GM19328 (cell line): ENCODE measurements around the gene BCAR3.
"Not testable (repeated sequence)": the region's sequence is repeated elsewhere in the genome, so short reads cannot be mapped to it uniquely, and the experiment has no call there.

Experiments
- ATAC-seq: cut with Tn5 transposase; IDR thresholded peaks from one replicate; pipeline ENCODE4 v1.9.1; 2021; ENCODE audit warnings: mild to moderate bottlenecking, moderate library complexity; ENCODE audit not compliant: unreplicated experiment

BCAR3 gene

DNA sequence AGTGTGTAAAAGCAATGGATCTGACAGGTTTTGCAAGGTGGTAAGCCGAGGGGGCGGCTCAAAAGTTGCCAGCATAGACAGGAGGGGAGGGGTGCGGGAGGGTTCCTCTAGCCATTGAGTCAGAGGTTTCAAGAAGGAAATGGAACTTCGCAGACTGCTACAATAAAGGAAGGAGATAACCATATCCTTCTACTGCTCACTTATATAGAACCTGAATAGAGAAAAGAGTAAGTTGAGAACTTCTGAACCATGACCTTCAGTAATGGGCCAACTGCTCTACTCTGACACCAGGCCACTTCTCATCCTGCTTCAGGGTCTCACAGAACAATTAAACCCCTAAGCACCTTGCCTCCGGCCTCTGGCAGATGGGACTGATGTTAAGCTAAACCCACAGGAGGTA lies 26.3 kb upstream of the BCAR3 start:
- peak; percentile 54 for ATAC-seq

DNA sequence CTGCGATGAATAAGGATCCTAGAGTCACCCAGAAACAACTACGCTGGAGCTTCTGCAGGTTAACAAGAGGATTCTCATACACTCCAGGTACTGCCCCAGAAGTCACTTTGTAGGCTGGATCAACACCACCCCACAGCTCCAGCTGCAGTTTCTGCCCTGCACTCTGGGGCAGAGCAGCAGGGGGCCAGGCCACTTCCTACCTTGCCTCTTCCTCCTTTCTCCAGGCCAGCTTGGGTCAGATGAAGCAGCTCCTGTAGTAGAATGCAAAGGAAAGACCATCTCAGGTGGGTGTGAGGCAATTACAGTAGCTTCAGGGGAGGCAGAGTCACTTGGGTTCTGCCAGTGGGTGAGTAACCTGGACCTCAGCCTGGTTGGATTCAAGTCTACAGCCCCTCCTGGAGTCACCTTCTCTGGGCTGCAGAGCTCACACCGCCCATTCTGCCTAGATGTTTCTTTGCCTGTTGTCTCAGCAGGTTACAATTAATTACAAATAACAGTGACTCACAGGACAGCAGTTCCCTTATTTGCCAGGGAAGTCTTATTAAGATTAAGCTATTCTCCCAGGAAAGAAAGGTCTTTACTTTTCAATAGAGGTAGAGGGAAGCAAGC lies 24.4 kb upstream of the BCAR3 start:
- ATAC-seq: no peak

DNA sequence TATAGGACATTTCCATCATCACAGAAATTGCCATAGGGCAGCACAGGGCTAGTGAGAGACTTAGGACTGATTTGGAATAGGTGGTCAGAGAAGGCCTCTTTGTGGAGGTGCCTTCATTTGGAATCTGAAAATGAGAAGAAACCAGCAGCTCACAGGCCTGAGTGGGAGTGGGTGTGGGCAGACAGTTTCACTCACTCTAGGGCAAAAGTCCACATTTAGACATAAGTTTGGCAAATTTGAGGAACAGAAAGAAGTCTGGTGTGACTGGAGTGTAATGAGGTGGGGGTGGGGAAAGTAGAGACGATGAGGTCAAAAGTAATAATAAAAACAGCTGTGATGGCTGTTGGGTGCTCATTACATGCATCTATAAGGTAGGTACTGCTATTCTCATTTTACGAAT lies 22.4 kb upstream of the BCAR3 start:
- ATAC-seq: peak; percentile 51

DNA sequence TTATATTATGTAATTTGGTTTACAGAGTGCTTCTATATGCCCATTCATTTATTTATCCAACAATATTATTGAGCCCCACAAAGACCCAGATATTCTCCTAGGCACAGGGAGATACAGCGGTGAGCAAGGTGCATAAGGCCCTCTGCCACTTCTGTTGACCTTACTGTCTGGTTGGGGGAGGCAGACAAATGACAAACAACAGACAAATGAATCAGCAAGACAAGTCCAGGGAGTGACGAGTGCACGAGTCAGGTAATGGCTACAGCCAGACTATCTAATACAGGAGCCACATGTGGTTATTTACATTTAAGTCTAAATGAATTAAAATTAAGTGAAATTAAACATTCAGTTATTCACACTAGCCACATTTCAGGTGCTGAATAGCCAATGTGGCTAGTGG lies 22.0 kb upstream of the BCAR3 start:
- peak; percentile 5 for ATAC-seq

DNA sequence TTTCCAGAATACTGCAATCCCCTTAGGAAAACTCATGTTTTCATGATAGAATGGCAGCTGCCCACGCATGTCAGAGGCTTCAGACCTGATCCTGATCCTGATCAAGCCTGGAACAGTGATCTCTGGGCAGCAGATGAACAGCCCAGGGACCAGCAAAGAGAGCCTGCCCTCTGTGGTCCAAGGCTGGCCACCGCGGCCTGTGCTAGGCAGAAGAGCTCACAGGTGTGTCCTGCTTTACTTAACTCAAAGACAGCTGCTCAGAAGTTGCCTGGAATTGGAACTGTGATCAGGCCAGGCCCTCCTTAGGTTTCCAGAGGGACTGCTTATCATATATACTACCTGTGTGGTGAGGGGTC lies 21.2 kb upstream of the BCAR3 start:
- no peak for ATAC-seq

DNA sequence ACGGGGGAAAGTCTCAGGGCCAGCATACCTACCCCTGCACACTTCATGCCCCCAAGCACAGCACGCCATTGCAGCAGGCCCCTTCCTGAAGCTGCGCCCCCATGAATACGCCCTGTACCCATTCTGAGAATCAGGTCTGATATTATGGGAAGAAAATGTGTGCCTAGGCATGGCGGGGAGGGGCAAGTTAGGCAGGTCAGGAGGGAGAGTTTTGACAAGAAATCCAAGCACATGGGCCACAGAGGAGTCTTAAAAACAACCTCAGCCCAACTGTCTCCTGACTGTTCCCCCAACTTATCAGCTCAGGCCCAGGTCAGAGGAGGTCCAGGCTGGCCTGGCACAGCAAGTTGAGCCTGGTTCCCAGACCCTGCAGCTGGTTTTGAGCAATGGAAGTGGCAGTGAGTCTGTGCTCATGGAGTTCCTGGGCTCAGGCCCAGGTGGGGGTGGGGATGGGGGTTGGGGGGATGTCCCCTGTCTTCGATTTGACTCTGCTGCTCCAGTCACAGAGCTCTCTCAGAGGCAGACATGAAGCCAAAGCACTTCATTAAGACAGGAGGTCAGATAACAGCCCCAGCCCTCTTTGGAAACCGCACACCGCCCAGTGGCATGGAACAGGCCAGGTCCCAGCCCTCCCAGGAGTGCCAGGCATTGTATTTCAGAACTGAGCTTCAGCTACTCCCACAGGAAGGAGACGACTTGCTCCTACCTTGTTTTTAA lies 20.6 kb upstream of the BCAR3 start:
- no peak for ATAC-seq

DNA sequence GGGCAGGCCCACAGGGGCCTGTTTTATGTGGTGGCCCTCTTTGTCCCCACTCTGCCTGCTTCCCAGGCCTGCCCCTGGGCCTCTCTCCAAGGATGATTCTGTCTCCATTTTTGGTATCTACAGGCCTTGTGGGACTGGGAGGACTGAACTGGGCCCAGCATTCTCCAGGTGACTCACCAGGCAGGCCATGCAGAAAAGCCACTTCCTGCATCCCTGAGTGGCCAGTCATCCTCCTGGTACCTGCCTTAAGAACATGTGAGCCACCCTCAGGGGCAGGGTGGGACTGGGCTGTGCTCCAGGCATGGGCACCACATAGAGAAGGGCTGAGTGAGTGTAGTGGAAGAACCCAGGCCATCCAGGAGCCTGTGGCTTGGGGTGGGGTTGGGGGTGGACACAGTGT lies 20.0 kb upstream of the BCAR3 start:
- no peak for ATAC-seq

DNA sequence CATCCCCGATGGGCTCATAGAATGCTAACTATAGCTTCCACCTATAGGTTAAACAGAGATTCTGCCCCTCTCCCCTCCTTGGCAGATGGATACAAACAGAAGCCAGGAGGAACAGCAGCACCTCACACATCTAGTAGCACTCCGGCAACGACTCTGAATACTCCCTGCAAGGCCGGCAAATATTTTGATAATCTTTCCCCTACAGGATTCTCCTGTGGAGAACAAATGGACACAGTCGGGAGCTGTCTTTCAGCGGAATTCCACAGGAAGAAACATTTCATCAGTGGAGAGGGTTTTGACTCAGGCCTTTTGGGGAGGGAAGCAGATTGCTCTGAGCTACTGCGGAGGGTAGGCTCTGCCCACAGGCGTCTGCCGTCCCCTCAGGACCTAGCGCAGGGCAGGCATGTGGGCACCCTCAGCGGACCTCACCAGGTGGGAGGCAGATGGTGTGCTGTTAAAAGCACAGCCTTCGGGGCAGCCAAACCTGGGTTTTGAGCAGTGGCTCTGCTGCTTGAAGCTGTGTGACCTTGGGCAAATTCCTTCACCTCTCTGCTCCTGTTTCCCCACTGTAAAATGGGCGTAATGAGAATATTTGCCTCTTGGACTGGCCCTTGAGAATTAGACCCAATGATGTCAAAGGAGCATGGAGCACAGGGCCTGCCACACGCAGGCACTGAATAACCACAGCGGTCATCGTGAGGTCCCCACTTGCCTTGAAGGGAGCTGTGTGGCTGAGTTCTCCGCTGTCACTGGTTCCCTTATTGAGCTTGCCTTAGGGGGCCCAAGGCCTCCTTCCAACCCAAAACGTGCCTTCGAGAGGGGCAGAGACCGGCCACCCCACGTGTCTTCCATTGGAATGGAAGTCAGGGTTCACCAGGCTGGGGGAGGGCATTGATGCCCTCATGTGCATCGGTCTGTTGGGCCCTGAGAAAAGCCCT lies 19.2 kb upstream of the BCAR3 start:
- ATAC-seq: no peak

DNA sequence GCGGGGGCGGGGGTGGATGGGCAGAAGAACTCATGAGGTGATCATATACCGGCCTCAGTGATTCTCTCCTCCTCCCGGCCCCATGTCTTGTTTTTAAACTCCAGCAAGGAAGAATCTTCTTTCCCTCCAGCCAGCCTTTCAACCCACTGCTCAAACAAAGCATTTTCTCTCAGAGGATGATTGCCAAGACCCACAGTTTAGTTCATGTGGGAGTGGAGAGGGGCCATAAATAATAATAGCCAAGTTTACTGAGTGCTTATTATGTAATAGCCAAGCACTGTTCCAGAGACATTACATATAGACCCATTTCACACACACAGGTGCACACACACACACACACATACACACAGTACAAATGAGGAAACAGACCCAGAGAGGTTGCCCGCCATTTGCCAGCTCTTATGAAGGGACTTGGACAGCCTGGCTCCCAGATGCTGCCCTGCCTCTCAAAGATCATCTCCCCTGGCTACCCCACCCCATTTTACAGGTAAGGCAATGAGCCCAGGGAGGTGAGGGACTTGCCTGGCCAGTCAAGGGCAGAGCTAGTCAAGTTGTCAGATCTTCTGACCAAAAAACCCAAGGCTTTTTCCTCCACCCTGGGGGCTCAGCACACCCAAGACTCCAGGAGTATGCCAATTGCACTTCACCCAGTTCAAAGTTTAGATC lies 18.0 kb upstream of the BCAR3 start:
- ATAC-seq: no peak

DNA sequence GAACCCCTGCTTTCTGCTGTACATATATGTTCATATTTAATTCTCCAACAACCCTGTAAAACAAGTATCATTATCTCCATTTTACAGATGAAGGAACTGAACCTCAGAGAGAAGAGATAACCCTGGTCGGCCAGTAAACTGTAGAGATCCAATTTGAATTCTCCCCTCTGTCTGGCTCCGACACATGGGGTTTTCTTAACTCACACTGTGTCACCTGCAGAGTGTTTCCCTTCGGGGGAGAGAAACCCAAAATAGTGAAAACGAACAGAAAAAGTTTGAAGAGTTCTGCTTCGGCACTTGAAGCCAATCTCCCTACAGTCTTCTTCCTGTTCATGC lies 17.4 kb upstream of the BCAR3 start:
- no peak for ATAC-seq

DNA sequence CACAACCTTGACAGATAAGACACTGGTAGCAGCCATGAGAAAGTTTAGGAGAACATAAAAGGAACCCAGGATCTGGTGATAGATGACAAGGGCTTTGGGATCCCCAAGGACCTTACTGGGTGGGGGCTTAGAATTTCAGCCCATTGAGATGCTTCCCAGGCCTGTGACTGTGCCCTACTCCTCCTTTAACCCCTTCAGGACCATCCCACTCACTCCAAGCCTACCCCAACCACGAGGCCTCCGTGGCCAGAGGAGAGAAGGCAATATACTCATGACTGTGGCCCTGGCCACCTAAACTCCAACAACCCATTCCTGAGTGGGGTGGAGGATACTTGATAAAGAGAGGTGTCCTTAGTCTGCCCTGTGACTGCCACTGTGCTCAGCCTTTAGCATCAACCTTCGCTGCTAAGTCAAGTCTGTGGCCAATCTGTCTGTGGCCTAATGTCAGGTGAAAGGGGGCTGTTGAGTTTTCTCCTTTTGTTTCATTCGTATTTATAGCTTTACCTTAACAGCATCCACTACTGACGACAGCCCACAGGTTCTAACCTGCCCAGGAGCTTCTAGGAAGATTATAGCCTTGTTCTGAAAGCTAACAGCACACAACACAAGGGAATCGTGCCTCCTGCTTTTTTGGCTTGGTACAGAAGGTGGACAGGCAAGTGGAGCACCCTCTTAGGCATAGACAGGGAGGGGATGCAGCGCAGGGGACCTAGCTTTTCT lies 16.9 kb upstream of the BCAR3 start:
- no peak for ATAC-seq

DNA sequence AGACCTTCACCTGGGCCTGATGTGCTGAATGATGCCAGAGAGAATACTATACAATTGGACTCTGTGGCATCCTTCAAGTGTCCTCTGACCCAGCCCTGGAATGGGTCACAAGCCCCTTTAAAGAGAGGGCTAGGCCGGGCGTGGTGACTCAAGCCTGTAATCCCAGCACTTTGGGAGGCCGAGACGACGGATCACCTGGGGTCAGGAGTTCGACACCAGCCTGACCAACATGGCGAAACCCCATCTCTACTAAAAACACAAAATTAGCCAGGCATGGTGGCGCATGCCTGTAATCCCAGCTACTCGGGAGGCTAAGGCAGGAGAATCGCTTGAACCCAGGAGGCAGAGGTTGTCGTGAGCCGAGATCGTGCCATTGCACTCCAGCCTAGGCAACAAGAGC lies 15.9 kb upstream of the BCAR3 start:
- ATAC-seq: not testable (repeated sequence)

DNA sequence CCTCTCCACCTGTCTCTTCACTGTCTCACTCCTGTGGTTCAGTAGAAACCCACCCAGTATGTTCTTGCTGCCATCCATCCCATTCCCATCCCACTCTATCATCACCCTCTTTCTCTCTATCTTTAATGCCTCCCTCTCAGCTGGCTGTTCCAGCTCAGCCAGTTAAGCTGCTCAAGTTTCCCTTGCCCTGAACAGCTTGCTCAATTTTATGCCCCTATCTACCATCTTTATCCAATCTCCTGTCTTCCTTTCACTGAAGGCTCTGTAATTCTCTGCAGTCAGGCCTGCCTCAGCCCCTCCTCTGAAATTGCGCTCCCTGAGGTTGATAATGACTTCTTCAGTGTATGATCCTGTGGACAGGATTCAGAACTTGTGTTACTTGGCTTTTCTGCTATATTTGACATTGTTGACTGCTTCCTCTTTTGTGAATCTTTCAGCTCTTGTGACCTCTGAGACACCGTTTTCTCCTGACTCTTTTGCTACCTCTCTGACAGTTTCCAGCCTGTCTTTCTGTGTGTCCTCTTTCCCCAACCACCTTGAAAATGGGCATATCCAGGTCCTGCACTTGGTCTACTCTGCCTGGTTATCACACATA lies 13.9 kb upstream of the BCAR3 start:
- ATAC-seq: no peak

DNA sequence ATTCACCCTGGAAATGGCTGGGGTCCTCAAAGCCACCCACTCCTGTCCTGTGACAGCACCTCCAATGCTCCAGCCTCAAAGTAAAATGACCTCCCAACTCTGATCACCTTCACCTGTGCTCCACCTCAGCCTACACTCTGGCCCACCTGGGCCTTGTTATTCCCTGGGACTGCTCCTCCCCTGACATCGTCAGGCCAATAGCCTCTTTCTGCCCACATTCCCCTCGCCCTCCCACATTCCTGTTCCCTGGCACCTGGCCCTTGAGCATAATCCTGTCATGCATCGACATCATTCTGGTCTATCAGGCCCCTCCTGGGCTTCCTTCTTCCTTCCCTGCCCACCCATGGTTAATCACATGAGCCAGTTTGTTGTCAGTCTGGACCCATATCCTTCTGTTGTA lies 13.2 kb upstream of the BCAR3 start:
- ATAC-seq: no peak

DNA sequence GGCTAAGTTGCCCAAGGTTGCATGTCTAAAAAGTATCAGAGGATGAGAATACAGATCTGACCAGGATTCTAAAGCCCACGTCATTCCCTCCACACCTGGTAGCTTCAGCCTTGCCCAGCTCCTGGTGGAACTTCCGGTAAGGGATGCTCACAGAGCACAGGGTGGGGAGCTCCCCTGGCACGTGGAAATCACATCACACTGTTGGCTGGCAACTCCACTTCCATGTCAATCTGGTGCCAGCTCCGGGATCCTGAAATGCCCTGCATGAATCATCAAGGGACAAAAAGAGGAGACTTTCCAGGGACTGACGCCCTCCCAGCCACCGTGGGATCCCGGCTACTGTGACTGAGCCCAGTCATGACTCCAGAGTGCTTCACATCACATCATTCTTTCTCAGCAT lies 12.4 kb upstream of the BCAR3 start:
- no peak for ATAC-seq

DNA sequence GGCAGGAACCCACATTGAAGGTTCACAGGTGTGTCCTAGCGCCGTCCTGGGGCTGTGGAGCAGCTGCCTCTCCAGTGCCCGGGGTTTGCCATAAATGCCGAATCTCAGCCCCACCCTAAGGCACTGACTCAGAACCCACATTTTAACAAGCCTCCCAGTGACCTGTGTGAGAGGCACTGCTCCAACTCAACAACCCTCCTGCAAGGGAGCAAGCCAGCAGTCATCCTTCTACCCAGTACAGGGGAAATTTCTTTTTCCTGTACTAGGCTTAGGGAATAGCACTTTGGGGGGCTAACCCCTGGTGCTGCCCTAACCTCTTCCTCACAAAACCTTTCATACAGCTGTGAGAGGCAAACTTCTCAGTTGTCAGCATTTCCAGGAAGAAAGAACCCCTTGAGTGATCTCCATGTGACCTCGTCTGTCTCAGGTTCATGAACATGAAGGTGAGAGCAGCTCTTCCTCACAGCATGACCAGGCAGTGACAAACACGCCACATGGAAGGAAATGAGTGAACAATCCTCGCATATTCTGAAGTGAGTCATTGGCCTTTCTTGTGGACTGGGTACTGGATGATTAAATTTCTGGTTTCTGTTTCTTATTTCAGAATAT lies 11.4 kb upstream of the BCAR3 start:
- peak; percentile 55 for ATAC-seq

DNA sequence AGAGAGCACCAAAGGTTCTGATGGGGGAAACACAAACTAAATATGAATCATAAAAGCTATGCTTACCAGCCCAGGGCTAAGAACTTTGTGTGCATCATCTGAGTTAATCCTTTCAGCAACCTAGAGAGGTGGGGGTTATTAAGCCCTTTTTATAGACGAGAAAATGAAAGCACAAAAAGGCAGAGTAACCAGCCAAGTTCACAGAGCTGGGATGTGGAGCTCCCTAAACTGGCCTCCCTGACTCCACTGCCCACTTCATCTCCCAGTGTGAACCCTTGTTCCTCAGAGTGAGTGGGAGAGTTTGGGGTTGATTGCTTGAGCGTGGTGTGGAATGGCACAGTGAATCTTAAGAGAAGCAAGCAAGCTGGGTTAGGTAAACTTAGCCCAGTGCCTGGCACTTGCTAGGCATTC lies 10.8 kb upstream of the BCAR3 start:
- ATAC-seq: no peak

DNA sequence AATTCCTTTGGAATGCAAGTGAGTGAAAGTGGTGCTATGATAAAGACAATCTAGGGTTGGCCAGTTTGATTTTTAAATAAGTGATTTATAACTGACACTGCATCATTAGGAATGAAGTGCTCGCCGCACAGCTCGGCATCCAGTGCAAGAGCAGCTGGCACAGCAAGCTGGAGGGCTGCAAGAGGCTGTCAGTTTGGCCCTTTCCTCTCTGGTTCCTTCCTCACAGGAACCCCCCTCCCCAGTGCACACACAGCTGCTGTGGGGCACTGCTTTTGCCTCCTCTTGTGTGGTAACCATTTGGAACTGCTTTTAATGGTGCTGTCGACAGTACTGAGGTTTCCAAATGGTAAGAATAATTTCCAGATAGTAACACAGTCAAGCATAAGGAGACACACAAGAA lies 10.4 kb upstream of the BCAR3 start:
- no peak for ATAC-seq

DNA sequence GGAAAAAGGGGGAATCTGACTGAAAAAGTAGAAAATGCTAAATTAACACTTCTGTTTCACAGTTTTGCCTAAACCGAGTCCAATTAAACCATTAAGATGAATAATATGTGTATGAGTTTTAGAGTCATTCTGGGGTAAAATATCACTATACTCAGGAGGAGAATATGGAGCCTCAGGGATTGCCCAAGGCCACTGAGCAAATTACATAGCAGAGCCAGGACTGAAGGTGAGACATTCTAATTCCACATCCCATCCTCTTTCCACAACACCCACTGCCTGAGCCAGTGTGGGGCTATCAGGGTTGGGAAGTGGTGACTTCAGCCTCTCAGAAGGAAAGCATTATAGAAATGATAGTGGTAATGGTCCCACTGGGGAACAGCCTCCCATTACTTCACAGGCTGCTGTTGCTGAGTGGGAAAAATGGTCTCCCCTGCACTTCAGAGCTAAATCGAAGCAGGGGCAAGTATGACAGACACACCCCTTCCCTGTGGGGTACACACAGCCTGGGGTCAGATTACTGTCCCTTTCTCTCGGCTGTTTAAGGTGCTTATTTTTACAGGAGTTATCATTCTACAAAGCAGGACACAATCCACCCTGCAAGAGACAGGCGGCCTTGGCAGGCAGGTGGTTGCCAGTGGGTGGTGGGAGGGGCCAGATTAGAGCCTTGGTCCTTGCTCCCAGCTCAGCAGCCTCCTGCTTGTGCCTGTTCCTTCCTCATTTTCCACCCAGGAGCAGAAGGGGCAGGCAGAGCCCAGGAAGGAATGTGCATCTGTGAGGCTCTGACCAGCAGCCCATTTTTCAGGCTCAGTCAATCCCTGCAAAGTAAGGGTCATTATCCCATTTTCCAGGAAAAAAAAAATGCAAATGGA lies 9.5 kb upstream of the BCAR3 start:
- ATAC-seq: no peak
